GM18520 (cell line): Measurements from ENCODE around the gene TNIP1.
A peak's percentile ranks its signal among the peaks of the same experiment; 100 is the strongest.

Experiments
- ATAC-seq: cut with Tn5 transposase; IDR thresholded peaks from one replicate; pipeline ENCODE4 v1.9.1; 2021; ENCODE audit not compliant: unreplicated experiment

Gene TNIP1

GRCh38 chr5:151106043-151106442 lies 25.2 kb upstream of the TNIP1 start:
- ATAC-seq: no peak

DNA sequence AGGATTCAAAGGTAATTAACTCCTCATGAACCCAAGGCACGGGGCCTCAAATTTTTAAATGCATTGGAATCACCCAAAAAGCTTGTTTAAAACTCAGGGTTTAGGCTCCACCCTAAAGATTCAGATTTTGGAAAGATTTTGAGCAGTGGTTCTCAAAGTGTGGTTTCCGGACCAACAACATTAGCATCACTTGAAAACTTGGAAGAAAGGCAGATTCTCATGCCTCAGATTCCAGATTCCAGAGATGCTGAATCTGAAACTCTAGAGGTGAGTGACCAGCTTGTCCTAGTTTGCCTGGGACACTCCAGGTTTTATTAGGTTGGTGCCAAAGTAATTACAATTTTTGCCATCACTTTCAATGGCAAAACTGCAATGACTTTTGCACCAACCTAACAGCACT lies 24.7 kb upstream of the TNIP1 start:
- no peak for ATAC-seq

DNA sequence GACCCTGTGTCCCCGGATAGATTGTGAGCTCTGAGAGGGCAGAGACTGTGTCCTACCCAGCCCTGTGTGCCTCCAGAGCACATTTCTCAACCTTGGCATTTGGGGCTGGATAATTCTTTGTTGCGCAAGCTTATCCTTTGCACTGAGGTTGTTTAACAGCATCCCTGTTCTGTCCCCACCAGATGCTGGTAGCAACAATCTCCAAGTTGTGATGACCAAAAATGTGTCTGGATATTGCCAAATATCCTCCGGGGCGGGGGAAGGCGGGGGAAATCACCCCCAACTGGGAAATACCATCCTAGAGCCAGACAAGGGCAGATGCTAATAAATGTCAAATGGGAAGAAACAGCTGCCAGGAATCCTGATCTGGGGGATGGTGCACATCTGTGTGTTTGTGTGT lies 24.0 kb upstream of the TNIP1 start:
- ATAC-seq: no peak

DNA sequence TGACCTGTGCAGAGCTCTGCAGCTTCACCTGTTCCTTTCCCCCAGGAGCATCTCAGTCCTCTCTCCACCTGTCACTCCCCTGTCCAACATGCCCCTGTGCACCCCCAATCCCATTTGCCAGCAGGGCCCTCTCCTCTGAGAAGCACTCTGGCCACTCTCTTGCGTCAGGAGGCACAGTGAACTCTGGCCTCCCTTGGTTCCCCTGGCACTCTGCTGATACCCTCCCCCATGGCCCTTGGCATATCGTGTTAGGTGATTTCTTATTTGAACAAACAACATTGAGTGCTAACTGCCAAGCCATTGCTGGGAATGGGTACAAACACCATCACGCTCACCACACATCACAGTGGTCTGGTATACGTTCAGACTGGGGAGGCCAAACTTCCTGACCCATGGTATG lies 20.9 kb upstream of the TNIP1 start:
- ATAC-seq: no peak

DNA sequence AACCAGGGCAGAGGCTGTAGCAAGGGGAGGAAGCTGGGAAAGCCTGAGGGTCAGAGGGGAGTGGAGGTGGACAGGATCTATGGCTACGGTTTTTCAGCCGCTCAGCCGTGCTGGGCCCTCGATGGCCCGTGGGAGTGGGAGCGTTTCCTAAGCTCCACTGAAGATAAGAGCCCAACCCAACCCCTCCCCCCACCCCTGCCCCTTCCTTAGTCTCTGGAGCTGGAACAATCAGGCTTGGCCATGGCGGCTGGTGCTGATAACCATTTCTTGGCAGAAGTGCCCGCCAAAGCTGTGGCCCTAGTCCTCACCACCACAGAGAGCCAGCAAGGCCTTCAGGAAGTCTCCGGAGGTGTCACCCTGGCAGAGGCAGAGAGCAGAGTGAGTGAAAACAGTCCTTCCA lies 20.3 kb upstream of the TNIP1 start:
- no peak for ATAC-seq

DNA sequence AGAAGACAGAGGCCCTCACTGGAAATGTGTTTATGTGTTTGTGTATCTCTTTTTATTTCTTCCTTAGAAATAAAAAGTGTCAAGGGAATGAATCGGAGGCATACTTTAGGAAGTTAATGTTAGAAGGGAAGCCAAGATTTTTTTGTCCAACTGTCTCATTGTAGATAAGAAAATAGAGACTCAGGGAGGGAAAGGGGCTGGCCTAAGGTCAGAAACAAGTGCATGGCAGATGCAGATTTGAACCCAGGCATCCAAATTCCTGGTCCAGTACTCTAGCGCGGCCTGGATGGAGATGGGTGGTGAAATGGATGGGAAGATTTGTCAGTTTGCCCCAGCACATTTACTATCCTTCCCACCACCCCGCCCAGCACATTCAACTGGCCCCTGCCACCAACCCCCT lies 19.8 kb upstream of the TNIP1 start:
- ATAC-seq: no peak

- ATAC-seq: no peak
Observed at GRCh38 chr5:151098768-151099121, 17.9 kb upstream of the TNIP1 start.

- peak; percentile 44 for ATAC-seq
Observed at GRCh38 chr5:151097820-151098767, 17.3 kb upstream of the TNIP1 start.

- ATAC-seq: no peak
Observed at GRCh38 chr5:151097061-151097460, 16.2 kb upstream of the TNIP1 start.

DNA sequence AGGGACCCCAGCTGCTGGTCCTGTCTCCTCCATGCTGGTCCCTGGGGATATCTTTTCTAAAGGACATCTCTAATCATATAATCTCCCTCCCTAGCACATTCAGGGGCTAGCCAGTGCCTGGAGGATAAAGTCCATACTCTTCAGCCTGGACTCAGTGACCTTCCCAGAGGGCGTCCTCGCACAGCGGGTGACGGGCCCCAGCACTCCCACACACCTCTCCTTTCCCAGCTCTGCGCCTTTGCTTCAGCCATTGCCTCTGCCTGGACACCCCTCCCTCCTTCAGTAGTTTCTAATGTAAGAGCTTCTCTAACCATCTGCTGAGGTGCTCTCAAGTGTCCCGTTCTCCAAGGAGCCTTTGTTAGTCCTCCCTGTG lies 15.2 kb upstream of the TNIP1 start:
- ATAC-seq: no peak

DNA sequence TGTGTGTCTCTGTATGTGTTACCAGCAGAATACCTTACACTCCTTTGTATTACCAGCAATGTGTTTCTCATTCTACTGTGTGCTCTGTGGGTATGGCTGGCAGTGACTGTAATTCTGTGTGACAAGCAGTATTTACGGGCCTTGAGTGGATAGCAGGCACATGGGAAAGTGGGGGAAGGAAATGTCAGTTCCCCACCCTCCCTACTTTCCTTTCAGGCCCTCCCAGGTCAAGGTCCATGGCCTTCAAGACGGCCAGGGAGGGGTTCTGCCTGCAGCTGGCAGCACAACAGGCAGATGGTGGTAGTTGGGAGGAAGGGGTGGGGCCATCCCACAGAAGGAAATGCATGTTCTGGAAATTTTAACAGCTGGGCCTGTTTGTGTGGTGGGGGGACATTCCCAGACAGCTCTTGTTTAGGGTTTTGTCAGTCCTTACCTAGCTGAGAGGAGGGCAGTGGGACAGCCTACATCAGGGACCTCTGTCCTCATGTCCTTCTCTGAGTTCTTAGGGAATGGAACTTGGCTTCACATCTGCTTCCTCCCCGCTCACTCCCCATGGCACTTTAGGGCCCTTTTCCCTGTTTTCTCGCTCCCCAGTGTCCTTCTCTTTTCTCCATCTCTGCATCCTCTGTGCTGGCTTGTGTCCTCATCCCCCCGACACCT lies 14.6 kb upstream of the TNIP1 start:
- ATAC-seq: no peak

DNA sequence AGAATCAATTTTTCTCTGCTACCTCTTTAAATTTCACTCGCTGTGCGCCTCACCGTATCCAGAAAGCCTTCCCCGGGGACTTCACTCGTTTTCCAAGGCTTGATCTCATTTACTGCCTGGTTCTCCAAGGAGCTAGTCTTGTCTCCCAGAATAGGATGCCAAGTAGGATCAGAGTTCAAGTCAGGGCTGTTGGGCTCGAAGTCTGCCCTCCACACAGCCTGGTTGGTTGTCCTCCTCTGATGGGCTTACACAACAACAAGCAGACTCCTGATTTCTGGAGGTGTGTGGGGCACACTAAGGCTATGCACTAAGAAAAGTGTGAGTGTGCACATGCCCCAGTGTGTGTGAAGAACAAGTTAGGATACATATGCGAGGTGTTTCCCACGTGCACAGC lies 14.0 kb upstream of the TNIP1 start:
- no peak for ATAC-seq

- peak; percentile 62 for ATAC-seq
Observed at GRCh38 chr5:151094030-151094851, 13.4 kb upstream of the TNIP1 start.

- ATAC-seq: no peak
Observed at GRCh38 chr5:151093476-151093889, 12.6 kb upstream of the TNIP1 start.

DNA sequence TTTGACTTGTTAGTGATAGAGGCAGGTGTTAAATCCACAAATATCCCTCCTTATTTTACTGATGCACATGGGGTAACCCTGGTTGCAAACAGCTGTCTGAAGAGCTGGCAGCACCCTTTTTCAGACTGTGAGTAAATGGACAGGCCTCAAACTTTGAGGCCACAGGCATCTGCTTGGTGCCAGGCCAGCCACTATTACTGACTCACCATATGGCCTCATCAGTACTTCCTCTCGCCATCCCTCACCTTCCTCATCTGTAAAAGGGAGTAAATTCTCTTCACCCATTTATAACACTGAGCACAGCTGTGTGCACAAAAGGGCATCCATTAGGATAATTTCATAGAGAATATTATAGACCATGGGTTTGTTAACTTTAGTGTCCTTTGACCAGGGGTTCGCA lies 11.9 kb upstream of the TNIP1 start:
- no peak for ATAC-seq

DNA sequence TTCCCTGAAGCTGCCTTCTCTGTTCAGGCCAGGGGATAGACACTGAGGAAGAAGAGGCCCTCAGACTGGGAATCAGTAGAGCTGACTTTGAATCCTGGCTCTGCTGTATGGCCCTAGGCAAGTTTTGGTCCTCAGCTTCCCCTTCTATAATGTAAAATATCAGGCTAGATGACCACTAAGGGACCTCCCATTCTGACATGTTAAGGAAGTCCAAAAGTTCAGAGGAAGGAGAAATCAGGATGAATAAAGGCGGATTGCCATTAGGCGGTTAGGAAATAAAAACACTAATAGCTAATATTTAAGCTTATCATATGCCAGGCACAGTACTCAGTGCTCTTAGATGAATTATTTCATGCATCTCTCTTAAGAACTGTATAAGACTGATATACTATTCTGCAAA lies 8.9 kb upstream of the TNIP1 start:
- ATAC-seq: no peak

- ATAC-seq: no peak
Observed at GRCh38 chr5:151088986-151089385, 8.2 kb upstream of the TNIP1 start.

- ATAC-seq: no peak
Observed at GRCh38 chr5:151087486-151087885, 6.7 kb upstream of the TNIP1 start.

- ATAC-seq: peak; percentile 39
Observed at GRCh38 chr5:151086905-151087360, 6.1 kb upstream of the TNIP1 start.

DNA sequence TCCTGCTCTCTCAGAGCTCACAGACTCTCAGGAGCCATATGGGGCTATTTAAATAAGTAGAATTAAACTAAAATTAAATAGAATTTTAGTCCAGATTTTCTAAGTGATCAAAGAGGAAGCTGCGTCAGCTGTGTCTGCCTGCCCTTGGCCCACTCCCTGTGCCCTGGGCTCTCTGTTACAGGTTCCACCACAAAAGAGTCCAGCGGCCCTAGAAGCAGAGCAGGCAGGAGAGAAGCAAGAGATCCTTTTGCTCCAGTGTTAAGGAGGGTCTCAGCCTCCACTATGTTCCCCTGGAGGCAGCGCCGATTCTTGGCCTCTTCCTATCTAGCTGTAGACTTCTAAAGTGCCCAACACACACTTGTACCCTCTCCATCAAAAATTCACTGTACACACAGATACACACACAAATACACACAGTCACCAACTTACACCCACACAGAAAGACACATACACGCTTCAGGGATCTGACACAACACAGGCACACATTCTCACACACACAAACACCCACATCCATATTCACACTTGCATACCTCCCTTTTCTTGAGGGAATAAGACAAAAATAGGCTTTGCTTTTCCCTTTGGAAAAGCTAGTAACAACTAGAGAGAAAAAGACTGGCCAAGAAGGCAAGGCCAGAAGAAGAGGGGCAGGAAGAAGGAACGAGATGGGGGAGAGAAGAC lies 5.5 kb upstream of the TNIP1 start:
- ATAC-seq: no peak

DNA sequence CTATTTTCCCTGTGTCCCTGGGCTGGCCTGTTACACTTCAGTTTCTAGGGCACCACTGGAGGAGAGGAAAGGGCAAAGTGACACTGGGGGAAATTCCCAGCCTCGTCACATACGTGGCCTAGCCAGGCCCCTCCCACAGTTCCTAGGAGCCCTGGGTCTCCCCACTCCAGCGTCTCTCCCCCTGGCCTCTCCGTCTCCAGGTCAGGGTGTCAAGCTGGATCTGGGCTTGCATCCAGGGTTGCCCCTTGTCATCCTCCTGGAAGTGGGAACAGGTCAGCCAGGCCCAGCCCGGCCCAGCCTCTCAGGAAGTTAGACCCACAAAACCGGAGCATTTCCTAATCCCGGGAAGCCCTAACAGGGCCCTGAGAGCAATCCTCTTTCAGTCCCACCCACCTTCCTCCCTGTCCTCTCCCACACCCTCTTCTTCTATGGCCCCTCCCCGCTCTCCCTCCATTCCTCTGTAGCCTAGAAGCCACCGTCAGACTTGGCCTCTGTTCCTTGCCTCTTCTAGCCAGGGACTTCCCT lies 4.7 kb upstream of the TNIP1 start:
- no peak for ATAC-seq
